ENCODE measurements around the gene AURKA. TPM values are rescaled to one million over a fixed set of nuclear protein-coding genes. Genes with fewer than 3 reads are reported as not detected.

The AURKA gene
- total and polyA plus RNA-seq, 2 experiments from 2014 or later: 75.8 to 82.0 TPM

- TF ChIP-seq ZNF462 (CRISPR knock-in tag; IDR thresholded peaks at IDR 0.05): no peak
- TF ChIP-seq ZNF331 (CRISPR knock-in tag; IDR thresholded peaks at IDR 0.05; ENCODE audit: low read depth): no peak
- no peak for TF ChIP-seq CTCF (conservative IDR thresholded peaks at IDR 0.05; ENCODE audit: low read depth in 2 of 2)
- no peak for TF ChIP-seq ZNF114 (CRISPR knock-in tag; IDR thresholded peaks at IDR 0.05)
- no peak for TF ChIP-seq EZH2 (IDR thresholded peaks at IDR 0.05; ENCODE audit: low read depth, unreplicated experiment)
- TF ChIP-seq STAT1 (IDR thresholded peaks at IDR 0.05; ENCODE audit: unreplicated experiment): no peak
- no peak for TF ChIP-seq NANOG (IDR thresholded peaks at IDR 0.05; ENCODE audit: borderline replicate concordance)
Measured at GRCh38 chr20:56372850-56373249, 19.2 kb downstream of the AURKA start (continued).

GRCh38 chr20:56371977-56372376 is 20.0 kb downstream of the AURKA start:
- DNase-seq (ENCODE audit: low spot score): no peak
- H3K9me2 ChIP-seq (ENCODE audit: insufficient read depth): no peaks in the 10 kb centered on the region
- no peak for ATAC-seq
- Mint-ChIP-seq H3K4me3 (no peak overlapping the region), H3K27ac (no peak overlapping the region), H3K36me3 (ENCODE audit: low read depth) (peaks cover 66% of the 10 kb centered on the region), H3K9me3 (no peaks in the 10 kb centered on the region), H3K4me1 (no peaks in the 10 kb centered on the region), H3K27me3 (ENCODE audit: insufficient read depth, low read depth, poor library complexity) (peaks cover 4% of the 10 kb centered on the region)
- H3K36me3 ChIP-seq (ENCODE audit: insufficient read depth): peaks cover 37% of the 10 kb centered on the region
- no peaks in the 10 kb centered on the region; the same call in 1 of the 2 replicates for H3F3A ChIP-seq (replicated peaks; ENCODE audit: low read depth)
- H4K20me1 ChIP-seq (replicated peaks; ENCODE audit: insufficient read depth): peaks cover 39% of the 10 kb centered on the region
- no peaks in the 10 kb centered on the region for H3K27me3 ChIP-seq (ENCODE audit: insufficient read depth)
- no peaks in the 10 kb centered on the region for H3K4me1 ChIP-seq (ENCODE audit: insufficient read depth)
- H2AFZ ChIP-seq: no peak overlapping the region
- H3K27ac ChIP-seq (ENCODE audit: low read depth): no peak overlapping the region
- H3K79me2 ChIP-seq (replicated peaks; ENCODE audit: insufficient read depth): peaks cover 53% of the 10 kb centered on the region
- H3K4me3 ChIP-seq: no peak overlapping the region
- H3K4me2 ChIP-seq: no peak overlapping the region
- no peak for TF ChIP-seq JUNB (IDR thresholded peaks at IDR 0.05; ENCODE audit: unreplicated experiment)
- TF ChIP-seq ETS1 (IDR thresholded peaks at IDR 0.05): no peak
- no peak for TF ChIP-seq CTCF (conservative IDR thresholded peaks at IDR 0.05; ENCODE audit: low read depth in 2 of 2)
- no peak for TF ChIP-seq ZNF114 (CRISPR knock-in tag; IDR thresholded peaks at IDR 0.05)
- TF ChIP-seq ZNF331 (CRISPR knock-in tag; IDR thresholded peaks at IDR 0.05; ENCODE audit: low read depth): no peak
- TF ChIP-seq POLR2AphosphoS5 (IDR thresholded peaks at IDR 0.05; ENCODE audit: low read depth): no peak
